IgD-negative memory B cell (primary cell): Measurements from ENCODE around the gene ZNF280B. TPM values are rescaled to one million over a fixed set of nuclear protein-coding genes. Genes with fewer than 3 reads are reported as not detected.
A peak's percentile ranks its signal among the peaks of the same experiment; 100 is the strongest.
"Not testable (repeated sequence)": the region's sequence is repeated elsewhere in the genome, so short reads cannot be mapped to it uniquely, and the experiment has no call there.

Experiments used
- H3K27ac Mint-ChIP-seq, 3 donors: one replicate each; pipeline ENCODE4 v1.8.0; 2020 to 2022; ENCODE audit warnings: mild to moderate bottlenecking in 3 of 3, mixed read lengths in 3 of 3, moderate library complexity in 1 of 3
- H3K27me3 Mint-ChIP-seq: one replicate; pipeline ENCODE4 v1.8.0; 2021; ENCODE audit warnings: mixed read lengths
- H3K36me3 Mint-ChIP-seq: one replicate; pipeline ENCODE4 v1.8.0; 2020; ENCODE audit warnings: mild to moderate bottlenecking, mixed read lengths
- H3K4me1 Mint-ChIP-seq, 3 donors: one replicate each; pipeline ENCODE4 v1.8.0; 2020 to 2022; ENCODE audit warnings: mixed read lengths in 3 of 3, mild to moderate bottlenecking in 1 of 3
- H3K4me3 Mint-ChIP-seq, 4 donors: one replicate each; pipeline ENCODE4 v1.8.0; 2020 to 2022; ENCODE audit warnings: mild to moderate bottlenecking in 4 of 4, mixed read lengths in 4 of 4, moderate library complexity in 3 of 4
- H3K9me3 Mint-ChIP-seq, 3 donors: one replicate each; pipeline ENCODE4 v1.8.0; 2020 to 2021; ENCODE audit warnings: mixed read lengths in 3 of 3, mild to moderate bottlenecking in 1 of 3
- polyA plus RNA-seq: library from polyadenylated mRNA; unstranded; fragments of 300-500 nt; fragmentation: Illumina TruSeq; gene quantifications from one replicate; pipeline ENCODE4 v1.2.3, GENCODE V29; 2021

ZNF280B gene
- polyA plus RNA-seq, 1 donor from 2014 or later = 3.8 TPM

GRCh38 chr22:22452211-22452610 lies 56.3 kb downstream of the ZNF280B start:
- Mint-ChIP-seq H3K27me3 (no peaks in the 10 kb centered on the region), H3K4me1 (peaks cover 17 to 27% (median 19%) of the 10 kb centered on the region in 3 donors), H3K9me3 (peaks cover 0 to 10% (median 4%) of the 10 kb centered on the region in 3 donors), H3K4me3 (peak overlapping the region in 1 of 4 donors; percentile 59), H3K27ac (peak overlapping the region in 1 of 3 donors; percentile 82), H3K36me3 (peaks cover 4% of the 10 kb centered on the region)

DNA sequence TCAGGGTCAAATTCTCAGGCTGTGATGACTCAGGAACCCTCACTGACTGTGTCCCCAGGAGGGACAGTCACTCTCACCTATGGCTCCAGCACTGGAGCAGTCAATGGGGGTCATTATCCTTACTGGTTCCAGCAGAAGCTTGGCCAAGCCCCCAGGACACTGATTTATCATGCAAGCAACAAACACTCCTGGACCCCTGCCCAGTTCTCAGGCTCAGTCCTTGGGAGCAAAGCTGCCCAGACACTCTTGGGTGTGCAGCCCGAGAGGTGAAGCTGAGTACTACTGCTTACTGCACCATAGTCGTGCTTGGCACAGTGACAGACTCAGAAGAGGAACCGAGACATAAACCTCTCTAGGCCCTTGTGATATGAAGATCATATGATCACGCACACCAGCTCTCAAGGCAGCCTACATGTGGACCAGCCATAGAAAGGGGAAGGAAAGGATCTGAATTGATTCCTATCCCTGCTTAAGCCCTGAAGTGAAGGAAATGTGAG lies 58.2 kb downstream of the ZNF280B start:
- Mint-ChIP-seq H3K4me3 (peak overlapping the region in 3 of 4 donors; percentile 9 to 83 (median 59)), H3K27me3 (no peaks in the 10 kb centered on the region), H3K27ac (peak overlapping the region; percentile 1 to 87 (median 2)), H3K4me1 (peaks cover 19 to 28% (median 19%) of the 10 kb centered on the region in 3 donors), H3K9me3 (peaks cover 0 to 4% (median 0%) of the 10 kb centered on the region in 3 donors), H3K36me3 (peaks cover 4% of the 10 kb centered on the region)

DNA sequence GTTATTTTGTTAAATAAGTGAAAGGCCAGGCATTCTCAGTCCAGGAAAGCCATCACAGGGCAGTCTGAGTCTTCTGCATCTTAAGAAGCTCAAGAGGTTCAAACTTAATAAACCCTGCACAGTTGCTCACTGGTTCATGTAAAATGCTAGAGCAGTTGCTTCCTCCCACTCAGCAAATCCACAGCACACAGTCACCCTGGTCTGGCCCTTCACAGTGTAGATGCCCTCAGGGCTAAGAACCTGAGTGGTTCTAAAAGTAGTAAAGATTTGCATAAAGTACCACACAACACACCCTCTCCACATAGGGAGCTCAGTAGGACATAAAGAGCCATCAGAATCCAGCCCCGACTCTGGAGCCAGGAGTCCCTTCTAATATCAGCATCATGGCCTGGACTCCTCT lies 58.7 kb downstream of the ZNF280B start:
- Mint-ChIP-seq H3K27ac (peak overlapping the region; percentile 1 to 73 (median 2)), H3K27me3 (no peaks in the 10 kb centered on the region), H3K4me1 (peaks cover 19 to 28% (median 19%) of the 10 kb centered on the region in 3 donors), H3K4me3 (no peak overlapping the region), H3K36me3 (peaks cover 4% of the 10 kb centered on the region), H3K9me3 (peaks cover 0 to 4% (median 0%) of the 10 kb centered on the region in 3 donors)

- H3K36me3 Mint-ChIP-seq = no peaks in the 10 kb centered on the region
- H3K27ac Mint-ChIP-seq = no peak overlapping the region
- H3K9me3 Mint-ChIP-seq = no peaks in the 10 kb centered on the region
- peaks cover 14 to 22% (median 17%) of the 10 kb centered on the region in 3 donors for H3K4me1 Mint-ChIP-seq
- H3K4me3 Mint-ChIP-seq = no peak overlapping the region
- no peaks in the 10 kb centered on the region for H3K27me3 Mint-ChIP-seq
Observed at GRCh38 chr22:22446517-22446916, 62.0 kb downstream of the ZNF280B start.

- not testable (repeated sequence) for H3K36me3 Mint-ChIP-seq, H3K27me3 Mint-ChIP-seq, H3K9me3 Mint-ChIP-seq, H3K4me3 Mint-ChIP-seq, H3K4me1 Mint-ChIP-seq
- H3K27ac Mint-ChIP-seq = peak overlapping the region in 1 of 3 donors; percentile 50
Observed at GRCh38 chr22:22444007-22444589, 64.4 kb downstream of the ZNF280B start.

DNA sequence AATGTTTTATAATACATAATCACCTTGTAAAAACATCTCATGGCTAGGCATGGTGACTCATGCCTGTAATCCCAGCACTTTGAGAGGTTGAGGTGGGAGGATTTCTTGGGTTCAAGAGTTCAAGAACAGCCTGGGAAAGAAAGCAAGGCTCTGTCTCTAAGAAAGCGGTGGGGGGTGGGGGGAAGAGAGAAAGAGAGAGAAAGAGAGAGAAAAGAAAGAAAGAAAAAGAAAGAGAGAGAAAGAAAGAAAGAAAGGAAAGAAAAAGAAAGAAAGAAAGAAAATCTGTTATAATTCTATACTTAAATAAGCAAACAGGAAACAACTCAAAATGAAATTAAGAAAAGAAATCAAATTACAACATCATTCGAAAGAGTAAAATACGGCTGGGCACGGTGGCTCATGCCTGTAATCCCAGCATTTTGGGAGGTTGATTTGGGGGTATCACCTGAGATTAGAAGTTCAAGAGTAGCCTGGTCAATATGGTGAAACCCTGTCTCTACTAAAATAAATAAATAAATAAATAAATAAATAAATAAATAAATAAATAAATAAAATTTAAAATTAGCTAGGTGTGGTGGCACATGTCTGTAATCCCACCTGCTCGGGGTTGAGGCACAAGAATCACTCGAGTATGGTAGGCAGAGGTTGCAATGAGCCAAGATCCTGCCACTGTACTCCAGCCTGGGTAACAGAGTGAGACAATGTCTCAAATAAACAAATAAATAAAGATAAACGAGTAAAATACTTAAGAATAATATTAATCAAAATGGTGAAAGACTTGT lies 65.4 kb downstream of the ZNF280B start:
- Mint-ChIP-seq H3K4me1 (peaks cover 0 to 3% (median 2%) of the 10 kb centered on the region in 3 donors), H3K27ac (no peak overlapping the region), H3K27me3 (peaks cover 1% of the 10 kb centered on the region), H3K4me3 (no peak overlapping the region), H3K9me3 (no peaks in the 10 kb centered on the region), H3K36me3 (no peaks in the 10 kb centered on the region)

- H3K4me3 Mint-ChIP-seq, H3K4me1 Mint-ChIP-seq, H3K27ac Mint-ChIP-seq, H3K9me3 Mint-ChIP-seq, H3K27me3 Mint-ChIP-seq, H3K36me3 Mint-ChIP-seq: not testable (repeated sequence)
Observed at GRCh38 chr22:22441626-22442025, 66.9 kb downstream of the ZNF280B start.

- peaks cover 0 to 4% (median 0%) of the 10 kb centered on the region in 3 donors for H3K4me1 Mint-ChIP-seq
- H3K36me3 Mint-ChIP-seq = no peaks in the 10 kb centered on the region
- H3K9me3 Mint-ChIP-seq = peaks cover 0 to 4% (median 4%) of the 10 kb centered on the region in 3 donors
- H3K4me3 Mint-ChIP-seq = no peak overlapping the region
- H3K27me3 Mint-ChIP-seq = peaks cover 7% of the 10 kb centered on the region
- peak overlapping the region in 1 of 3 donors; percentile 25 for H3K27ac Mint-ChIP-seq
Observed at GRCh38 chr22:22440188-22440587, 68.4 kb downstream of the ZNF280B start.

Other genes with a start within 250 kb of the ZNF280B start
- gene ZNF280A, start 11.5 kb upstream of the ZNF280B start, polyA plus RNA-seq = not detected
- gene PRAME, start 50.5 kb upstream of the ZNF280B start, polyA plus RNA-seq = not detected
- gene GGTLC2, start 135.9 kb upstream of the ZNF280B start, polyA plus RNA-seq = not detected